Gastroesophageal sphincter (tissue), 4 donors: Measurements from ENCODE around the gene MRPL14. TPM values are rescaled to one million over a fixed set of nuclear protein-coding genes. Genes with fewer than 3 reads are reported as not detected.

Source experiments
- ATAC-seq: fragments of 150-250 bp; one replicate; pipeline ENCODE4 v1.9.1; 2016; ENCODE audit warnings: mild to moderate bottlenecking, moderate library complexity
- H3K27ac ChIP-seq, 4 donors: fragments of 200-600 bp; sonication (generic) in 3 of 4; 1 replicate in 3 of 4; 2 replicates in 1 of 4; pipeline ENCODE4 v1.5.1; 2016 to 2019
- H3K27me3 ChIP-seq: fragments of 200-600 bp; sonication (generic); one replicate; pipeline ENCODE4 v1.5.1; 2019
- H3K36me3 ChIP-seq, 2 donors: fragments of 200-600 bp; sonication (generic); one replicate each; pipeline ENCODE4 v1.5.1; 2019; ENCODE audit warnings: control low read depth in 1 of 2
- H3K4me1 ChIP-seq, 3 donors: fragments of 200-600 bp; sonication (generic); 1 replicate in 2 of 3; 2 replicates in 1 of 3; pipeline ENCODE4 v1.5.1; 2016 to 2019; ENCODE audit warnings: control low read depth in 2 of 3
- H3K4me3 ChIP-seq, 2 donors: fragments of 200-600 bp; sonication (generic); one replicate each; pipeline ENCODE4 v1.5.1; 2019; ENCODE audit warnings: mild to moderate bottlenecking in 1 of 2, moderate library complexity in 1 of 2
- H3K9me3 ChIP-seq, 3 donors: fragments of 200-600 bp; sonication (generic); one replicate each; pipeline ENCODE4 v1.5.1; 2017 to 2019; ENCODE audit warnings: control low read depth in 2 of 3
- EP300 ChIP-seq: sonication (generic); formaldehyde crosslinking; IDR thresholded peaks from one replicate; pipeline ENCODE4 v1.6.1; 2017; ENCODE audit warnings: antibody characterized with exemption, mild to moderate bottlenecking
- POLR2A ChIP-seq, 2 donors: fragments of 450-650 bp; IDR thresholded peaks; one replicate each; pipeline ENCODE4 v1.6.1; 2017; ENCODE audit warnings: antibody characterized with exemption in 2 of 2, mild to moderate bottlenecking in 2 of 2, moderate library complexity in 1 of 2
- POLR2AphosphoS5 ChIP-seq: sonication (generic); formaldehyde crosslinking; IDR thresholded peaks from one replicate; pipeline ENCODE4 v1.6.1; 2017; ENCODE audit warnings: antibody characterized with exemption
- WGBS, 2 donors: methylation state at CpG; one replicate each; pipeline ENCODE4 v1.1.5; 2018; ENCODE audit warnings: low coverage in 1 of 2; 5-methylcytosine and 5-hydroxymethylcytosine counted together
- total RNA-seq, 4 donors: library from RNA; depleted of rRNA; stranded (reverse); fragments of >200 nt; gene quantifications; one replicate each; pipeline ENCODE4 v1.1.0, GENCODE V29; 2016
- TF ChIP-seq, protein P1 (sequence below), 4 experiments: fragments of 200-600 bp in 2 of 4; fragments of 450-650 bp in 2 of 4; sonication (generic) in 1 of 4; IDR thresholded peaks; one replicate each; pipeline ENCODE4 v1.5.1; 2017 to 2019; ENCODE audit warnings: antibody characterized with exemption in 4 of 4, mild to moderate bottlenecking in 2 of 4, moderate library complexity in 2 of 4

Gene MRPL14
- total RNA-seq, 4 donors from 2014 or later: 31.6 to 40.5 (median 35.8) TPM

DNA sequence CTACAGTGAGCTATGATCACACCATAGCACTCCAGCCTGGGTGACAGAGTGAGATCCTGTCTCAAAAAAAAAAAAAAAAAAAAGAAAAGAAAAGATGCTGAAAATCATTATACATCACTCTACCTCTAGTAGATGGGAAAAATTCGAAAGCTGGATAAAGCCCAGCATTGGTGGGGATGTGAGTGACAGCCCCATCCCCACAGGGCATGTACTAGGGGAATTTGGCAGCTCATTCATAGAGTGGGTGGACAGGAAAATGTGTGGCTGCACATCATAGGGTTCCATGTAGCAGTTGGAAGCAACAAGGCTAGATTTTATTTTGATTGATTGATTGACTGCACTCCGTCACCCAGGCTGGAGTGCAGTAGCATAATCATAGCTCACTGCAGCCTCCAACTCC is 42.0 kb downstream of the MRPL14 start:
- TF ChIP-seq POLR2A (IDR thresholded peaks at IDR 0.05) (no peak), POLR2AphosphoS5 (no peak), EP300 (no peak)
- TF ChIP-seq, protein P1, sequence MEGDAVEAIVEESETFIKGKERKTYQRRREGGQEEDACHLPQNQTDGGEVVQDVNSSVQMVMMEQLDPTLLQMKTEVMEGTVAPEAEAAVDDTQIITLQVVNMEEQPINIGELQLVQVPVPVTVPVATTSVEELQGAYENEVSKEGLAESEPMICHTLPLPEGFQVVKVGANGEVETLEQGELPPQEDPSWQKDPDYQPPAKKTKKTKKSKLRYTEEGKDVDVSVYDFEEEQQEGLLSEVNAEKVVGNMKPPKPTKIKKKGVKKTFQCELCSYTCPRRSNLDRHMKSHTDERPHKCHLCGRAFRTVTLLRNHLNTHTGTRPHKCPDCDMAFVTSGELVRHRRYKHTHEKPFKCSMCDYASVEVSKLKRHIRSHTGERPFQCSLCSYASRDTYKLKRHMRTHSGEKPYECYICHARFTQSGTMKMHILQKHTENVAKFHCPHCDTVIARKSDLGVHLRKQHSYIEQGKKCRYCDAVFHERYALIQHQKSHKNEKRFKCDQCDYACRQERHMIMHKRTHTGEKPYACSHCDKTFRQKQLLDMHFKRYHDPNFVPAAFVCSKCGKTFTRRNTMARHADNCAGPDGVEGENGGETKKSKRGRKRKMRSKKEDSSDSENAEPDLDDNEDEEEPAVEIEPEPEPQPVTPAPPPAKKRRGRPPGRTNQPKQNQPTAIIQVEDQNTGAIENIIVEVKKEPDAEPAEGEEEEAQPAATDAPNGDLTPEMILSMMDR (IDR thresholded peaks at IDR 0.05): no peak

GRCh38 chr6:44084231-44085014 is 42.8 kb downstream of the MRPL14 start:
- peaks cover 0 to 6% of the 10 kb centered on the region in 2 donors for H3K36me3 ChIP-seq
- no peak for ATAC-seq
- no peaks in the 10 kb centered on the region for H3K27me3 ChIP-seq
- H3K4me1 ChIP-seq: peaks cover 0 to 5% (median 0%) of the 10 kb centered on the region in 3 donors
- no peaks in the 10 kb centered on the region for H3K9me3 ChIP-seq
- no peak for TF ChIP-seq POLR2AphosphoS5
- TF ChIP-seq POLR2A (IDR thresholded peaks at IDR 0.05): no peak
- no peak for TF ChIP-seq EP300
- TF ChIP-seq, protein P1 (IDR thresholded peaks at IDR 0.05): no peak
- H3K27ac ChIP-seq: no peak overlapping the region
- 90 to 94% methylated on average over 4 to 5 of the region's 13 CpGs for WGBS, 2 donors
- no peak overlapping the region for H3K4me3 ChIP-seq

More for the DNA sequence above, 42.0 kb downstream of the MRPL14 start:
- H3K9me3 ChIP-seq: no peaks in the 10 kb centered on the region
- ATAC-seq: no peak
- H3K27ac ChIP-seq: no peak overlapping the region
- 76 to 89% methylated on average over 2 of the region's 2 CpGs for WGBS, 2 donors
- H3K27me3 ChIP-seq: no peaks in the 10 kb centered on the region
- no peak overlapping the region for H3K4me3 ChIP-seq
- peaks cover 0 to 7% of the 10 kb centered on the region in 2 donors for H3K36me3 ChIP-seq
- peaks cover 0 to 4% (median 0%) of the 10 kb centered on the region in 3 donors for H3K4me1 ChIP-seq

GRCh38 chr6:44082872-44083321 is 44.4 kb downstream of the MRPL14 start:
- ATAC-seq: no peak
- WGBS, 2 donors: 53 to 83% methylated on average over 2 to 4 of the region's 8 CpGs

GRCh38 chr6:44081753-44082152 is 45.5 kb downstream of the MRPL14 start:
- Histone ChIP-seq H3K27me3 (no peaks in the 10 kb centered on the region), H3K4me3 (no peak overlapping the region), H3K9me3 (no peaks in the 10 kb centered on the region), H3K27ac (no peak overlapping the region), H3K4me1 (peaks cover 0 to 16% (median 3%) of the 10 kb centered on the region in 3 donors), H3K36me3 (no peaks in the 10 kb centered on the region)
- TF ChIP-seq, protein P1 (IDR thresholded peaks at IDR 0.05): no peak
- TF ChIP-seq POLR2A (IDR thresholded peaks at IDR 0.05) (no peak), POLR2AphosphoS5 (no peak), EP300 (no peak)
- 100% methylated on average over 1 to 3 of the region's 6 CpGs for whole genome bisulfite sequencing, 2 donors
- ATAC-seq: no peak

More at GRCh38 chr6:44082872-44083321, 44.4 kb downstream of the MRPL14 start:
- H3K27ac ChIP-seq: no peak overlapping the region
- no peaks in the 10 kb centered on the region for H3K36me3 ChIP-seq
- H3K9me3 ChIP-seq: no peaks in the 10 kb centered on the region
- H3K4me3 ChIP-seq: no peak overlapping the region
- H3K27me3 ChIP-seq: no peaks in the 10 kb centered on the region
- TF ChIP-seq POLR2A (IDR thresholded peaks at IDR 0.05) (no peak), POLR2AphosphoS5 (no peak), EP300 (no peak)
- TF ChIP-seq, protein P1 (IDR thresholded peaks at IDR 0.05): no peak
- H3K4me1 ChIP-seq: peaks cover 0 to 13% (median 0%) of the 10 kb centered on the region in 3 donors
